Measurements from ENCODE around the gene CDYL2.

Gene CDYL2

GRCh38 chr16:80552277-80552676 lies 252.1 kb downstream of the CDYL2 start:
- DNase-seq, result no peak
